Measurements from ENCODE around the gene BIRC6. TPM values are rescaled to one million over a fixed set of nuclear protein-coding genes. Genes with fewer than 3 reads are reported as not detected.
"Not testable (repeated sequence)": the region's sequence is repeated elsewhere in the genome, so short reads cannot be mapped to it uniquely, and the experiment has no call there.

Gene BIRC6
- total RNA-seq, 1 donor from 2014 or later = 98.0 TPM

GRCh38 chr2:32360416-32360815 is 3.6 kb downstream of the BIRC6 start:
- no peak for DNase-seq (ENCODE audit: low spot score, unreplicated experiment)
- peaks cover 6% of the 10 kb centered on the region for H3K36me3 Mint-ChIP-seq (ENCODE audit: insufficient read depth)
- H3K4me3 Mint-ChIP-seq (ENCODE audit: low read depth) = no peak overlapping the region
- H3K9me3 Mint-ChIP-seq (ENCODE audit: low read depth) = no peaks in the 10 kb centered on the region
- peaks cover 32% of the 10 kb centered on the region for H3K4me1 Mint-ChIP-seq (ENCODE audit: low read depth)
- TF ChIP-seq, protein P1, sequence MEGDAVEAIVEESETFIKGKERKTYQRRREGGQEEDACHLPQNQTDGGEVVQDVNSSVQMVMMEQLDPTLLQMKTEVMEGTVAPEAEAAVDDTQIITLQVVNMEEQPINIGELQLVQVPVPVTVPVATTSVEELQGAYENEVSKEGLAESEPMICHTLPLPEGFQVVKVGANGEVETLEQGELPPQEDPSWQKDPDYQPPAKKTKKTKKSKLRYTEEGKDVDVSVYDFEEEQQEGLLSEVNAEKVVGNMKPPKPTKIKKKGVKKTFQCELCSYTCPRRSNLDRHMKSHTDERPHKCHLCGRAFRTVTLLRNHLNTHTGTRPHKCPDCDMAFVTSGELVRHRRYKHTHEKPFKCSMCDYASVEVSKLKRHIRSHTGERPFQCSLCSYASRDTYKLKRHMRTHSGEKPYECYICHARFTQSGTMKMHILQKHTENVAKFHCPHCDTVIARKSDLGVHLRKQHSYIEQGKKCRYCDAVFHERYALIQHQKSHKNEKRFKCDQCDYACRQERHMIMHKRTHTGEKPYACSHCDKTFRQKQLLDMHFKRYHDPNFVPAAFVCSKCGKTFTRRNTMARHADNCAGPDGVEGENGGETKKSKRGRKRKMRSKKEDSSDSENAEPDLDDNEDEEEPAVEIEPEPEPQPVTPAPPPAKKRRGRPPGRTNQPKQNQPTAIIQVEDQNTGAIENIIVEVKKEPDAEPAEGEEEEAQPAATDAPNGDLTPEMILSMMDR (IDR thresholded peaks at IDR 0.05; ENCODE audit: unreplicated experiment) = no peak
- H3K27me3 Mint-ChIP-seq = no peaks in the 10 kb centered on the region
- H3K27ac Mint-ChIP-seq = no peak overlapping the region

DNA sequence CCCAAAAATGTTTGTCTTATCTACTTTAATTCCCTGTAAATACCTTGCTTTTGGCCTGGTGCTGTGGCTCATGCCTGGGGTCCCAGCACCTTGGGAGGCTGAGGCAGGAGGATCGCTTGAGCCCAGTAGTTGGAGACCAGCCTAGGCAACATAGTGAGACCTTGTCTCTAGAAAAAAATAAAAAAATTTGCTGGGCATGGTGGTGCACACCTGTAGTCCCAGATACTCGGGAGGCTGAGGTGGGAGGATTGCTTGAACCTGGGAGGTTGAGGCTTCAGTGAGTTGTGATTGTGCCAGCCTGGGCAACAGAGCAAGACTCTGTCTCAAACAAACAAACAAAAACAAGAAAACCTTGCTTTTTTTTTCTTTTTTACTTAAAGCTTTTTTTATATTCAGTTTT is 6.2 kb downstream of the BIRC6 start:
- H3K27me3 Mint-ChIP-seq; H3K9me3 Mint-ChIP-seq (ENCODE audit: low read depth); H3K4me3 Mint-ChIP-seq (ENCODE audit: low read depth); H3K27ac Mint-ChIP-seq; H3K36me3 Mint-ChIP-seq (ENCODE audit: insufficient read depth); DNase-seq (ENCODE audit: low spot score, unreplicated experiment): not testable (repeated sequence)
- peaks cover 30% of the 10 kb centered on the region for H3K4me1 Mint-ChIP-seq (ENCODE audit: low read depth)

GRCh38 chr2:32363597-32363996 is 6.8 kb downstream of the BIRC6 start:
- DNase-seq (ENCODE audit: low spot score, unreplicated experiment) = no peak
- H3K27ac Mint-ChIP-seq = no peak overlapping the region
- no peaks in the 10 kb centered on the region for H3K9me3 Mint-ChIP-seq (ENCODE audit: low read depth)
- peaks cover 6% of the 10 kb centered on the region for H3K36me3 Mint-ChIP-seq (ENCODE audit: insufficient read depth)
- no peak overlapping the region for H3K4me3 Mint-ChIP-seq (ENCODE audit: low read depth)
- H3K27me3 Mint-ChIP-seq = no peaks in the 10 kb centered on the region
- H3K4me1 Mint-ChIP-seq (ENCODE audit: low read depth) = peaks cover 25% of the 10 kb centered on the region
- TF ChIP-seq, protein P1 (IDR thresholded peaks at IDR 0.05; ENCODE audit: unreplicated experiment) = no peak

GRCh38 chr2:32364290-32364689 is 7.5 kb downstream of the BIRC6 start:
- not testable (repeated sequence) for DNase-seq (ENCODE audit: low spot score, unreplicated experiment); H3K4me3 Mint-ChIP-seq (ENCODE audit: low read depth); H3K36me3 Mint-ChIP-seq (ENCODE audit: insufficient read depth); H3K27me3 Mint-ChIP-seq; H3K9me3 Mint-ChIP-seq (ENCODE audit: low read depth)
- Mint-ChIP-seq H3K27ac (peak overlapping the region; percentile 70), H3K4me1 (ENCODE audit: low read depth) (peaks cover 25% of the 10 kb centered on the region)

GRCh38 chr2:32365679-32366078 is 8.9 kb downstream of the BIRC6 start:
- not testable (repeated sequence) for DNase-seq (ENCODE audit: low spot score, unreplicated experiment); H3K4me3 Mint-ChIP-seq (ENCODE audit: low read depth); H3K9me3 Mint-ChIP-seq (ENCODE audit: low read depth); H3K36me3 Mint-ChIP-seq (ENCODE audit: insufficient read depth); H3K27me3 Mint-ChIP-seq
- Mint-ChIP-seq H3K4me1 (ENCODE audit: low read depth) (peaks cover 18% of the 10 kb centered on the region), H3K27ac (peak overlapping the region; percentile 7)

DNA sequence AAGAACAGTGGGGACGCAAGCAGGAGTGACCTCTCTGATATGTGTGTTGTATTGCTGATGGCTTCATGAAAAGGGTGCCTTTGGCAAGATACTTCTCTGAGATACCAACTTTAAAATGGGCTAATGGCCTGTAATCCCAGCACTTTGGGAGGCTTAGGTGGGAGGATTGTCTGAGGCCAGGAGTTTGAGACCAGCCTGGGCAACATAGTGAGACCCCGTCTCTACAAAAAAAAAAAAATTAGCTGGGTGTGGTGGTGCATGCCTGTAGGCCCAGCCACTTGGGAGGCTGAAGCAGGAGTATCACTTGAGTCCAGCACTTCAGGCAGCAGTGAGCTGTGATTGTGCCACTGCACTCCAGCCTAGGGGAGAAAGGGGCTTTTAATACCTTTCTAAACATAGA is 9.8 kb downstream of the BIRC6 start:
- no peak overlapping the region for H3K4me3 Mint-ChIP-seq (ENCODE audit: low read depth)
- no peaks in the 10 kb centered on the region for H3K9me3 Mint-ChIP-seq (ENCODE audit: low read depth)
- TF ChIP-seq, protein P1 (IDR thresholded peaks at IDR 0.05; ENCODE audit: unreplicated experiment) = no peak
- peaks cover 18% of the 10 kb centered on the region for H3K4me1 Mint-ChIP-seq (ENCODE audit: low read depth)
- no peak overlapping the region for H3K27ac Mint-ChIP-seq
- no peaks in the 10 kb centered on the region for H3K27me3 Mint-ChIP-seq
- H3K36me3 Mint-ChIP-seq (ENCODE audit: insufficient read depth) = peaks cover 3% of the 10 kb centered on the region
- DNase-seq (ENCODE audit: low spot score, unreplicated experiment) = no peak

DNA sequence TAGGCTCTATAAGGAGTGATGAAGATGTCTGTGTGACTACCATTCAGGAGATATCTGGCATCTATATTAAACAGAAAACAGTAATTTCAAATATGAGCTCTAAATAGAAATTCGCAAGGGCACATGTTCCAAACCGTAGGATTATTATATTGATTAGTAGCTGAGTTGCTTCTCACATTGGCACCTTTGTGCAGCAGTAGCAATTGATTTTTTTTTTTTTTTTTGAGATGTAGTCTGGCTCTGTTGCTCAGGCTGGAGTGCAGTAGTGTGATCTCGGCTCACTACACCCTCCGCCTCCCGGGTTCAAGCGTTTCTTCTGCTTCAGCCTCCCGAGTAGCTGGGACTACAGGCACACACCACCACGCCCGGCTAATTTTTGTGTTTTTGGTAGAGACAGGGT is 12.4 kb downstream of the BIRC6 start:
- Mint-ChIP-seq H3K4me1 (ENCODE audit: low read depth) (peaks cover 14% of the 10 kb centered on the region), H3K36me3 (ENCODE audit: insufficient read depth) (peaks cover 4% of the 10 kb centered on the region), H3K27me3 (no peaks in the 10 kb centered on the region), H3K9me3 (ENCODE audit: low read depth) (no peaks in the 10 kb centered on the region), H3K4me3 (ENCODE audit: low read depth) (no peak overlapping the region), H3K27ac (peak overlapping the region; percentile 60)
- TF ChIP-seq, protein P1 (IDR thresholded peaks at IDR 0.05; ENCODE audit: unreplicated experiment) = no peak
- no peak for DNase-seq (ENCODE audit: low spot score, unreplicated experiment)

DNA sequence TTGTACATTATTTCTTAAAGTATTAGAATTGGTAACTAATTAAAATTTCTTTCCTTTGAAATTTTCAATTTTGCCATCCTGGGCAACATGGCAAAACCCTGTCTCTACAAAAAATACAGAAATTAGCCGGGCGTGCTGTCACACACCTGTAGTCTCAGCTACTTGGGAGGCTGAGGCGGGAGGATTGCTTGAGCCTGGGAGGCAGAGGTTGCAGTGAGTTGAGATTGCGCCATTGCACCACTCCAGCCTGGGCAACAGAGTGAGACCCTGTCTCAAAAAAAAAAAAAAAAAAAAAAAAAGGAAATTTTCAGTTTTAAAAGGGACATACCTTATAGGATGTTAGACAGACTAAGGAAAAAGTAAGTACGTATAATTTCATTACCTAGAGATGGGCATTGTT is 14.1 kb downstream of the BIRC6 start:
- not testable (repeated sequence) for H3K36me3 Mint-ChIP-seq (ENCODE audit: insufficient read depth); DNase-seq (ENCODE audit: low spot score, unreplicated experiment); H3K4me1 Mint-ChIP-seq (ENCODE audit: low read depth); H3K9me3 Mint-ChIP-seq (ENCODE audit: low read depth); H3K27ac Mint-ChIP-seq; H3K4me3 Mint-ChIP-seq (ENCODE audit: low read depth); H3K27me3 Mint-ChIP-seq
